ENCODE measurements around the gene COL27A1.

DNA sequence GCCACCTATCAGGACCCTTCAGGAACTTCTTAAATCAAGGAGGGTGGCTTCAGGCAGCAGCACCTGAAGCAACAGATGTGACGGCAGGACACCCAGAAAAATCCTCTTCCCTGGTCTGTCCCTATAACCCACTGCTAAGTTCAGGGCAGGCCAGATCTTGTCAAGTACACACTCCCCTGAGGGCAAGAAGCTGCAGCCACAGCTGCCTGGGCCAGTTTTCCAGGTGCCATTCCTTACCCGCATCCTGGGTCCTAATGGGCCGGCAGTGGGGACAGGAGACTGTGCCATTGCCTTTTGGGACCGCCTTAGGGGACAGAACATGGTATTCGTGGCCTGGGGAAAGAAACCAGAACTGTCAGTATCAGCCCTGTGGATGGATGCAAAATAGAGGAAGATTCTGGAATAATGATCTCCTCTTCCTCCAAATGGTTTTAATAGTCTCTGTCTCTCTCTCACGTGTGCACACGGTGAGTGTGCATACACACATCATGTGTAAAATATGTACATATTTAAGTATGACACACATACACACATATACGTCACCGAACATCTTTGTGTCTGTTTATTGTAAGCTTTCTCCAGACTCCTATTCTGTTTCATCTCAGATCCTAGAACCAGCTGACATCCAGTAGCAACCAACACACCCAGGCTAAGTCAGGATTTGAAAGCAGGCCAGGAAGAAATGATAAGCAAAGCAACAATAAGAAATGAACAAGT is 188.3 kb downstream of the COL27A1 start:
- TF ChIP-seq CTCF (IDR thresholded peaks at IDR 0.05; ENCODE audit: borderline replicate concordance, extremely low read depth, low read length, poor library complexity, severe bottlenecking) (no peak), EZH2 (IDR thresholded peaks at IDR 0.05; ENCODE audit: borderline replicate concordance, low read depth, low read length, severe bottlenecking) (no peak)
